Upper lobe of left lung (tissue), 6 donors: ENCODE measurements around the gene BAIAP2L2. TPM values are rescaled to one million over a fixed set of nuclear protein-coding genes. Genes with fewer than 3 reads are reported as not detected.

Source experiments
- ATAC-seq, 2 donors: fragments of 200-7000 bp; cut with Tn5 transposase; one replicate each; pipeline ENCODE4 v1.9.1; 2022; ENCODE audit warnings: mild to moderate bottlenecking in 2 of 2, moderate library complexity in 2 of 2; ENCODE audit not compliant: low FRiP score in 2 of 2
- DNase-seq, 2 donors: peaks; one replicate each; pipeline ENCODE4 v3.0.0-alpha.2; 2019 to 2020
- H3K27ac ChIP-seq, 4 donors: fragments of 200-600 bp; sonication (generic); one replicate each; pipeline ENCODE4 v1.5.1; 2016 to 2019
- H3K27me3 ChIP-seq, 4 donors: fragments of 200-600 bp; sonication (generic); one replicate each; pipeline ENCODE4 v1.5.1; 2017 to 2019
- H3K36me3 ChIP-seq, 4 donors: fragments of 200-600 bp; sonication (generic); one replicate each; pipeline ENCODE4 v1.5.1; 2016 to 2019
- H3K4me1 ChIP-seq, 4 donors: fragments of 200-600 bp; sonication (generic); one replicate each; pipeline ENCODE4 v1.5.1; 2018 to 2019
- H3K4me3 ChIP-seq, 4 donors: fragments of 200-600 bp; sonication (generic); one replicate each; pipeline ENCODE4 v1.5.1; 2017 to 2019; ENCODE audit warnings: mild to moderate bottlenecking in 2 of 4, moderate library complexity in 1 of 4
- H3K9me3 ChIP-seq, 4 donors: fragments of 200-600 bp; sonication (generic); one replicate each; pipeline ENCODE4 v1.5.1; 2018 to 2019
- CTCF ChIP-seq, 6 experiments: fragments of 450-650 bp in 4 of 6; fragments of 200-600 bp in 2 of 6; sonication (generic) in 2 of 6; IDR thresholded peaks; one replicate each; pipeline ENCODE4 v1.5.1; 2016 to 2019; ENCODE audit warnings: antibody characterized with exemption in 6 of 6
- EP300 ChIP-seq, 4 donors: sonication (generic); formaldehyde crosslinking; IDR thresholded peaks; one replicate each; pipeline ENCODE4 v1.5.1; 2017; ENCODE audit warnings: antibody characterized with exemption in 4 of 4, control low read depth in 2 of 4
- POLR2A ChIP-seq, 4 donors: fragments of 450-650 bp; IDR thresholded peaks; one replicate each; pipeline ENCODE4 v1.5.1; 2016 to 2017; ENCODE audit warnings: antibody characterized with exemption in 4 of 4, mild to moderate bottlenecking in 2 of 4
- POLR2AphosphoS5 ChIP-seq, 2 donors: sonication (generic); formaldehyde crosslinking; IDR thresholded peaks; one replicate each; pipeline ENCODE4 v1.5.1; 2017; ENCODE audit warnings: antibody characterized with exemption in 2 of 2
- WGBS, 2 donors: methylation state at CpG; one replicate each; pipeline ENCODE4 v1.1.5; 2017 to 2018; 5-methylcytosine and 5-hydroxymethylcytosine counted together
- total RNA-seq, 6 donors: library from RNA; depleted of rRNA in 4 of 6; stranded (reverse); fragments of >200 nt in 4 of 6; gene quantifications; one replicate each; pipeline versions ENCODE4 v1.1.0 to v1.2.1, GENCODE V29; 2016 to 2021
- donor health status: DM: no; HTN: no; CAD: no; lungs with moderate emphysema.
- donor health status: DM: no; HTN: yes; CAD: no; lungs with severe emphysema.

The BAIAP2L2 gene
- total RNA-seq, 6 donors from 2014 or later: 0.94 to 6.3 (median 0.98) TPM; not detected in 3

- H3K9me3 ChIP-seq: no peaks in the 10 kb centered on the region
- 90 to 96% methylated on average over 8 to 9 of the region's 11 CpGs for WGBS, 2 donors
- ATAC-seq: no peak
- peaks cover 0 to 14% (median 9%) of the 10 kb centered on the region in 4 donors for H3K36me3 ChIP-seq
- no peak for TF ChIP-seq POLR2A (IDR thresholded peaks at IDR 0.05)
- no peak for TF ChIP-seq CTCF (IDR thresholded peaks at IDR 0.05)
- no peak for TF ChIP-seq EP300 (IDR thresholded peaks at IDR 0.05)
- no peak for TF ChIP-seq POLR2AphosphoS5 (IDR thresholded peaks at IDR 0.05)
- DNase-seq: no peak
- H3K27me3 ChIP-seq: no peaks in the 10 kb centered on the region
- H3K4me3 ChIP-seq: no peak overlapping the region
- H3K27ac ChIP-seq: no peak overlapping the region
- peaks cover 0 to 11% (median 2%) of the 10 kb centered on the region in 4 donors for H3K4me1 ChIP-seq
Measured at GRCh38 chr22:38139901-38140300, 29.4 kb upstream of the BAIAP2L2 start.

- no peak for DNase-seq
- H3K9me3 ChIP-seq: no peaks in the 10 kb centered on the region
- WGBS, 2 donors: 83 to 90% methylated on average over 5 of the region's 5 CpGs
- no peak for TF ChIP-seq POLR2AphosphoS5 (IDR thresholded peaks at IDR 0.05)
- no peak for TF ChIP-seq POLR2A (IDR thresholded peaks at IDR 0.05)
- TF ChIP-seq CTCF (IDR thresholded peaks at IDR 0.05): no peak
- no peak for TF ChIP-seq EP300 (IDR thresholded peaks at IDR 0.05)
- no peak overlapping the region for H3K27ac ChIP-seq
- no peaks in the 10 kb centered on the region for H3K27me3 ChIP-seq
- ATAC-seq: no peak
- peaks cover 0 to 10% (median 2%) of the 10 kb centered on the region in 4 donors for H3K4me1 ChIP-seq
- H3K4me3 ChIP-seq: no peak overlapping the region
- peaks cover 0 to 19% (median 12%) of the 10 kb centered on the region in 4 donors for H3K36me3 ChIP-seq
Measured at GRCh38 chr22:38138961-38139360, 28.5 kb upstream of the BAIAP2L2 start.

- Histone ChIP-seq H3K27me3 (no peaks in the 10 kb centered on the region), H3K9me3 (no peaks in the 10 kb centered on the region), H3K36me3 (peaks cover 0 to 28% (median 12%) of the 10 kb centered on the region in 4 donors), H3K27ac (no peak overlapping the region), H3K4me3 (no peak overlapping the region), H3K4me1 (peaks cover 0 to under 1% (median 0%) of the 10 kb centered on the region in 4 donors)
- DNase-seq (no peak), ATAC-seq (no peak)
- WGBS, 2 donors: 91 to 93% methylated on average over 7 to 9 of the region's 9 CpGs
- TF ChIP-seq POLR2AphosphoS5 (IDR thresholded peaks at IDR 0.05) (no peak), CTCF (IDR thresholded peaks at IDR 0.05) (no peak), POLR2A (IDR thresholded peaks at IDR 0.05) (no peak), EP300 (IDR thresholded peaks at IDR 0.05) (no peak)
Measured at GRCh38 chr22:38137876-38138687, 27.6 kb upstream of the BAIAP2L2 start.

GRCh38 chr22:38136607-38137006 lies 26.1 kb upstream of the BAIAP2L2 start:
- ATAC-seq (no peak), DNase-seq (no peak)
- no peak for TF ChIP-seq CTCF (IDR thresholded peaks at IDR 0.05)
- TF ChIP-seq EP300 (IDR thresholded peaks at IDR 0.05): no peak
- TF ChIP-seq POLR2A (IDR thresholded peaks at IDR 0.05): no peak
- no peak overlapping the region for H3K4me3 ChIP-seq
- WGBS, 2 donors: 88 to 100% methylated on average over 1 of the region's 1 CpG
- no peaks in the 10 kb centered on the region for H3K9me3 ChIP-seq
- no peaks in the 10 kb centered on the region for H3K4me1 ChIP-seq
- H3K27me3 ChIP-seq: no peaks in the 10 kb centered on the region
- peaks cover 2 to 39% (median 19%) of the 10 kb centered on the region in 4 donors for H3K36me3 ChIP-seq
- H3K27ac ChIP-seq: no peak overlapping the region
